Cardiac muscle cell (in vitro differentiated cells and primary cell): ENCODE results near the gene PLXNB1. TPM values are rescaled to one million over a fixed set of nuclear protein-coding genes. Genes with fewer than 3 reads are reported as not detected.

ENCODE experiments used
- DNase-seq, 2 donors: peaks; one replicate each; pipeline versions ENCODE4 v3.0.0 to v3.0.0-alpha.2; 2010 to 2017; ENCODE audit warnings: low read depth in 1 of 2, low spot score in 1 of 2
- H3K27ac ChIP-seq: fragments of 200-600 bp; sonication (generic); 2 replicates; pipeline ENCODE4 v1.5.1; 2016
- H3K27me3 ChIP-seq: fragments of 200-600 bp; sonication (generic); 2 replicates; pipeline ENCODE4 v1.6.0; 2016; ENCODE audit warnings: control low read depth
- H3K36me3 ChIP-seq: fragments of 200-600 bp; sonication (generic); 2 replicates; pipeline ENCODE4 v1.5.1; 2016; ENCODE audit warnings: control low read depth
- H3K4me1 ChIP-seq: fragments of 200-600 bp; sonication (generic); 2 replicates; pipeline ENCODE4 v1.8.1; 2017; ENCODE audit warnings: low read depth, mild to moderate bottlenecking, mixed run types
- H3K4me3 ChIP-seq: fragments of 200-600 bp; sonication (generic); 2 replicates; pipeline ENCODE4 v1.5.1; 2016; ENCODE audit warnings: mild to moderate bottlenecking
- H3K9me3 ChIP-seq: fragments of 200-600 bp; sonication (generic); 2 replicates; pipeline ENCODE4 v1.5.1; 2017; ENCODE audit warnings: low read depth, mild to moderate bottlenecking, control low read depth
- CTCF ChIP-seq: IDR thresholded peaks from 2 replicates; pipeline ENCODE4 v1.5.1; 2012; ENCODE audit warnings: low read depth, mild to moderate bottlenecking, low read length
- polyA plus RNA-seq: library from polyadenylated mRNA; unstranded; fragments of >200 nt; fragmentation: Nextera tagmentation; extraction: Ambion mirVana; gene quantifications from 2 replicates; pipeline ENCODE4 v1.2.1, GENCODE V29; 2016
- total RNA-seq: library from RNA; depleted of rRNA; stranded (reverse); fragments of >200 nt; gene quantifications from 2 replicates; pipeline ENCODE4 v1.2.3, GENCODE V29; 2016

The PLXNB1 gene
- total and polyA plus RNA-seq, 2 experiments from 2014 or later = 23.9 to 47.1 TPM

GRCh38 chr3:48411041-48411588 is 18.8 kb downstream of the PLXNB1 start:
- Histone ChIP-seq H3K27me3 (no peaks in the 10 kb centered on the region), H3K4me3 (no peak overlapping the region), H3K9me3 (no peaks in the 10 kb centered on the region), H3K4me1 (no peaks in the 10 kb centered on the region), H3K27ac (no peak overlapping the region), H3K36me3 (peaks cover 24% of the 10 kb centered on the region)
- no peak for DNase-seq
- TF ChIP-seq CTCF = no peak

- no peaks in the 10 kb centered on the region for H3K4me1 ChIP-seq
- H3K36me3 ChIP-seq = peaks cover 20% of the 10 kb centered on the region
- no peak overlapping the region for H3K4me3 ChIP-seq
- H3K9me3 ChIP-seq = no peaks in the 10 kb centered on the region
- DNase-seq = no peak
- H3K27me3 ChIP-seq = no peaks in the 10 kb centered on the region
- TF ChIP-seq CTCF = no peak
- H3K27ac ChIP-seq = no peak overlapping the region
Measured at GRCh38 chr3:48410205-48411040, 19.5 kb downstream of the PLXNB1 start.

DNA sequence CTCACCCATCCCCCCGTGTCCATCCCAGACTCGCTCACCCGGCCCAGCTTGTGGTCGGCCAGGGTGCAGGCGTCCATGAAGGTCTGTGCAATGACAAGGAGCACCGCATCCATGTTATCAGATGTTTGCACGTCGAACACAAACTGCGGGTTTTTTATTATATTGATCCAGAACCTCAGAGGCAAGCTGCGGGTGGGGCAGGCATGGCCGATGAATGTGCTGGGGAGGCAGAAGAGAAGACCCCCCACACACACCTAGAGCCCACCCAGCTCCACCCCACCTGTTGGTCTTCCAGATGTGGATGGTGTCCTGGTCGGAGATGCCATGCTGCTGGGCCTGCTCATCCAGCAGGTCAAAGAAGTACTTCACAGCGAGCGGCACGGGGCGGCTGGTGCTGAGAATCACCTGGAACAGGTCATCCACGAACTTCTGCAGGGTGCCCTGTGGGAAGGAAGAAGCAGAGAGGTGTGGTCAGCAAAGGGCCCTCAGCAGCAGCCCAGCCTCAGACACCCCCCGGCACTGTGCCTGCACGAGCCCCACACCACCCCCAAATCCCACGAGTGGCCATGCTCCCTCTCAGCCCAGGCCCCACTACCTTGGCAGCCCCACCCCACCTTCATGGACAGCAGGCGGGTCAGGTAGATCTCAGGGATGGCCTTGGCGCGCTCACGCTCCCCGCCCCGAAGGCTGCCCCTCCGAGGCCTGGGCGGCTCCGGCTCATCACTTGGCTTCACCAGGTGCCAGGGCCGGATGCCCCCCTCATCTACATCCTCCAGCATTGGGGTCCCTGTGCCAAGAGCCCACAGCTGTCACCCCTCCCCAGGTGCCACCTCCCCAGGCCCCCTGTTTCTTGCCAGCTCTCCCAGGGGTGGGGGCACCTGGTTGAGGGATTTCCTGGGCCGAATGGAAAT is 20.3 kb downstream of the PLXNB1 start:
- DNase-seq = no peak
- Histone ChIP-seq H3K9me3 (no peaks in the 10 kb centered on the region), H3K36me3 (peaks cover 14% of the 10 kb centered on the region), H3K4me3 (no peak overlapping the region), H3K27ac (no peak overlapping the region), H3K27me3 (no peaks in the 10 kb centered on the region), H3K4me1 (no peaks in the 10 kb centered on the region)
- no peak for TF ChIP-seq CTCF

DNA sequence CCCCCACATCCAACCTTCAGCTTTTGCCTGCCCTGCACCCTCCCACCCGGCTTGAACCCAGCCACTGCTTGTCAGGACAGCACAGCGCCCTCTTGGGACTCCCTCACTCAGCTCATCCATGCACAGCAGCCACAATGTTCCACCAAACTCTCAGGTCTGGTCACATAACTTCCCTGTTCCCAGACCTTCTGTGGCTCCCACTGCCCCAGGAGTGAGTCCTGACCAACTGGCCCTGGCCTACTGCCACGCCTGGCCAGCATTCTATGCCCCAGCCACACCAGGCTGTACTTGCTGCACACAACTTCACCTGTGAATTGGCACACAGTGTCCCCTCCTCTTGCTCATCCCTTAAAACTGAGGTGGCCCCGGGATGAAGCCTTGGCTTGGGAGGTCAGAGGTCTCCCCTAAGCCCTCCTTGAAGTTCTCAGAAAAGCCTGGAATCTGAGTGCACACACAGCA is 21.0 kb downstream of the PLXNB1 start:
- Histone ChIP-seq H3K4me1 (no peaks in the 10 kb centered on the region), H3K27ac (no peak overlapping the region), H3K27me3 (no peaks in the 10 kb centered on the region), H3K36me3 (peaks cover 14% of the 10 kb centered on the region), H3K9me3 (no peaks in the 10 kb centered on the region), H3K4me3 (no peak overlapping the region)
- TF ChIP-seq CTCF = no peak
- DNase-seq = no peak

- Histone ChIP-seq H3K9me3 (no peaks in the 10 kb centered on the region), H3K27ac (no peak overlapping the region), H3K27me3 (no peaks in the 10 kb centered on the region), H3K4me1 (no peaks in the 10 kb centered on the region), H3K36me3 (peaks cover 14% of the 10 kb centered on the region), H3K4me3 (no peak overlapping the region)
- DNase-seq = no peak
- no peak for TF ChIP-seq CTCF
Measured at GRCh38 chr3:48407542-48408099, 22.3 kb downstream of the PLXNB1 start.
